ENCODE results near the gene GLI2. TPM values are rescaled to one million over a fixed set of nuclear protein-coding genes. Genes with fewer than 3 reads are reported as not detected.

Gene GLI2
- total RNA-seq, 1 experiment from 2014 or later: 3.4 TPM

DNA sequence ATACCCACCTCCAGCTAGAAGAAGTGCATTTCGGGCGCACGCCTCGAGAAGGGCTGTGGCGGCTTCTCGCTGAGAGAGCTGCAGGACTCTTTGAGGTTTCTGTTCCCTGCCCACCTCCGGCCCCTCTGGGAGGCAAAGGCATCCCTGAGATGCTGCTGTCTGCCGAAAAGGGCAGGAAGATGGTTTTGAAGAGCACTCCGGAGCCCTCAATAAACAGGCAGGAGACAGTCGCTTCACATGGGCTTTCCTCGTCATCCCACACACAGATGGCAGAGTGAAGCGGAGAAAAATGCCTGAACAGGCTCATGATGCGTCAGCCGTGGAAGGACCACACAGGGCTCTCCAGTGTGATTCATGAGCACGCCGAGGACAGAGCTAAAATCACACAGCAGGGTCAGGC is 25.4 kb upstream of the GLI2 start:
- no TSS peak for BruUV-seq (replicated peaks)
- TF ChIP-seq CBX3 (IDR thresholded peaks at IDR 0.05; ENCODE audit: low read depth) (no peak), POLR2A (IDR thresholded peaks at IDR 0.05; ENCODE audit: borderline replicate concordance, extremely low read depth, insufficient read depth, insufficient read length) (no peak), SIN3A (IDR thresholded peaks at IDR 0.05; ENCODE audit: low read depth) (no peak), ELF1 (IDR thresholded peaks at IDR 0.05; ENCODE audit: borderline replicate concordance, low read depth) (no peak), POLR2AphosphoS5 (IDR thresholded peaks at IDR 0.05; ENCODE audit: low read depth, low read length) (no peak), SRF (IDR thresholded peaks at IDR 0.05; ENCODE audit: low read depth) (no peak), EZH2 (IDR thresholded peaks at IDR 0.05) (no peak), JUND (IDR thresholded peaks at IDR 0.05) (no peak), CEBPB (IDR thresholded peaks at IDR 0.05; ENCODE audit: low read depth) (no peak)
- TF ChIP-seq, protein P1, sequence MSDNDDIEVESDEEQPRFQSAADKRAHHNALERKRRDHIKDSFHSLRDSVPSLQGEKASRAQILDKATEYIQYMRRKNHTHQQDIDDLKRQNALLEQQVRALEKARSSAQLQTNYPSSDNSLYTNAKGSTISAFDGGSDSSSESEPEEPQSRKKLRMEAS (IDR thresholded peaks at IDR 0.05): no peak
- TF ChIP-seq, protein P2, sequence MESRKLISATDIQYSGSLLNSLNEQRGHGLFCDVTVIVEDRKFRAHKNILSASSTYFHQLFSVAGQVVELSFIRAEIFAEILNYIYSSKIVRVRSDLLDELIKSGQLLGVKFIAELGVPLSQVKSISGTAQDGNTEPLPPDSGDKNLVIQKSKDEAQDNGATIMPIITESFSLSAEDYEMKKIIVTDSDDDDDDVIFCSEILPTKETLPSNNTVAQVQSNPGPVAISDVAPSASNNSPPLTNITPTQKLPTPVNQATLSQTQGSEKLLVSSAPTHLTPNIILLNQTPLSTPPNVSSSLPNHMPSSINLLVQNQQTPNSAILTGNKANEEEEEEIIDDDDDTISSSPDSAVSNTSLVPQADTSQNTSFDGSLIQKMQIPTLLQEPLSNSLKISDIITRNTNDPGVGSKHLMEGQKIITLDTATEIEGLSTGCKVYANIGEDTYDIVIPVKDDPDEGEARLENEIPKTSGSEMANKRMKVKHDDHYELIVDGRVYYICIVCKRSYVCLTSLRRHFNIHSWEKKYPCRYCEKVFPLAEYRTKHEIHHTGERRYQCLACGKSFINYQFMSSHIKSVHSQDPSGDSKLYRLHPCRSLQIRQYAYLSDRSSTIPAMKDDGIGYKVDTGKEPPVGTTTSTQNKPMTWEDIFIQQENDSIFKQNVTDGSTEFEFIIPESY (IDR thresholded peaks at IDR 0.05; ENCODE audit: extremely low read depth, insufficient replicate concordance, low read length): no peak
- TF ChIP-seq, protein P3, sequence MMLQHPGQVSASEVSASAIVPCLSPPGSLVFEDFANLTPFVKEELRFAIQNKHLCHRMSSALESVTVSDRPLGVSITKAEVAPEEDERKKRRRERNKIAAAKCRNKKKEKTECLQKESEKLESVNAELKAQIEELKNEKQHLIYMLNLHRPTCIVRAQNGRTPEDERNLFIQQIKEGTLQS (IDR thresholded peaks at IDR 0.05): no peak
- DNase-seq (ENCODE audit: low read depth, low spot score): no peak

More for the DNA sequence above, 25.4 kb upstream of the GLI2 start:
- H3K4me3 ChIP-seq (replicated peaks in 1 of 2; ENCODE audit: low read depth in 1 of 2, low read length in 2 of 2): no peak overlapping the region
- no peak overlapping the region for H2AFZ ChIP-seq (ENCODE audit: low read depth, low read length, poor library complexity, severe bottlenecking)
- ChIA-PET POLR2A (interaction anchor here (1.3 kb wide), 1 partner anchor 365 kb away, joined by 4 read pairs; no protein-coding TSS in a partner anchor), RAD21 (ENCODE audit: low non-redundant PET in 1 of 2, low total read pairs in 2 of 2, uncharacterized antibody in 2 of 2, unreplicated experiment in 2 of 2) (no interaction called here), CTCF (interaction anchor here (0.9 to 1.7 kb wide), 2 partner anchors 365 to 367 kb away, joined by 3 to 4 read pairs; no protein-coding TSS in a partner anchor)
- H4K20me1 ChIP-seq (ENCODE audit: insufficient read depth): no peaks in the 10 kb centered on the region
- no peaks in the 10 kb centered on the region for H3K9me2 ChIP-seq (ENCODE audit: insufficient read depth)
- H3K79me2 ChIP-seq (ENCODE audit: insufficient read depth, low read length): no peaks in the 10 kb centered on the region
- no peak overlapping the region for H3K9ac ChIP-seq (ENCODE audit: low read length)
- H3K4me2 ChIP-seq (ENCODE audit: low read length): no peak overlapping the region
- H3K36me3 ChIP-seq (ENCODE audit: control insufficient read depth in 1 of 2, insufficient read depth in 2 of 2, low read length in 2 of 2): no peaks in the 10 kb centered on the region
- H3K4me1 ChIP-seq (ENCODE audit: control insufficient read depth in 1 of 2, insufficient read depth in 2 of 2, low read length in 2 of 2): peaks cover 5 to 10% of the 10 kb centered on the region in 2 experiments; a peak in 3 of 4 replicates
- intact Hi-C loops (cut with micrococcal nuclease): no loop called here
- no peak overlapping the region for H3K27ac ChIP-seq (ENCODE audit: low read depth, low read length)
- ATAC-seq: no peak
- H3K9me3 ChIP-seq (ENCODE audit: control insufficient read depth in 1 of 2, insufficient read depth in 1 of 2, low read depth in 1 of 2, low read length in 2 of 2): no peaks in the 10 kb centered on the region
- no peaks in the 10 kb centered on the region for H3K27me3 ChIP-seq (ENCODE audit: insufficient read depth, low read length)

All from HCT116 (cell line).